Vagina (tissue), 2 donors: Measurements from ENCODE around the gene NT5C2. TPM values are rescaled to one million over a fixed set of nuclear protein-coding genes. Genes with fewer than 3 reads are reported as not detected.
"Not testable (repeated sequence)": the region's sequence is repeated elsewhere in the genome, so short reads cannot be mapped to it uniquely, and the experiment has no call there.

Experiments used
- DNase-seq, 2 donors: peaks; one replicate each; pipeline ENCODE4 v3.0.0-alpha.2; 2017; ENCODE audit errors: extremely low spot score in 2 of 2
- H3K27ac ChIP-seq: fragments of 200-600 bp; sonication (generic); one replicate; pipeline ENCODE4 v1.5.1; 2019
- H3K27me3 ChIP-seq: fragments of 200-600 bp; sonication (generic); one replicate; pipeline ENCODE4 v1.5.1; 2019
- H3K36me3 ChIP-seq, 2 donors: fragments of 200-600 bp; sonication (generic); one replicate each; pipeline ENCODE4 v1.5.1; 2017 to 2019
- H3K4me1 ChIP-seq: fragments of 200-600 bp; sonication (generic); one replicate; pipeline ENCODE4 v1.5.1; 2019
- H3K4me3 ChIP-seq, 2 donors: fragments of 200-600 bp; sonication (generic); 1 replicate in 1 of 2; 2 replicates in 1 of 2; pipeline ENCODE4 v1.5.1; 2016 to 2019
- H3K9me3 ChIP-seq: fragments of 200-600 bp; sonication (generic); one replicate; pipeline ENCODE4 v1.5.1; 2019
- CTCF ChIP-seq, 3 experiments: fragments of 450-650 bp in 2 of 3; fragments of 200-600 bp in 1 of 3; sonication (generic) in 1 of 3; IDR thresholded peaks; one replicate each; pipeline ENCODE4 v1.5.1; 2017 to 2019; ENCODE audit warnings: antibody characterized with exemption in 3 of 3, mild to moderate bottlenecking in 2 of 3, moderate library complexity in 2 of 3
- POLR2A ChIP-seq, 2 donors: fragments of 450-650 bp; IDR thresholded peaks; one replicate each; pipeline ENCODE4 v1.6.1; 2017; ENCODE audit warnings: antibody characterized with exemption in 2 of 2, mild to moderate bottlenecking in 2 of 2, moderate library complexity in 2 of 2
- POLR2AphosphoS5 ChIP-seq, 2 donors: sonication (generic); formaldehyde crosslinking; IDR thresholded peaks; one replicate each; pipeline ENCODE4 v1.9.0; 2017; ENCODE audit warnings: antibody characterized with exemption in 2 of 2, mild to moderate bottlenecking in 2 of 2, low read depth in 1 of 2; ENCODE audit not compliant: insufficient read depth in 1 of 2
- intact Hi-C: fragments of 100-400 bp; cut with DNase I; formaldehyde crosslinking; loops from one replicate; pipeline ENCODE4 v1.15.1; 2023
- total RNA-seq: library from RNA; depleted of rRNA; stranded (reverse); fragments of >200 nt; gene quantifications from one replicate; pipeline ENCODE4 v1.2.3, GENCODE V29; 2016

Gene NT5C2
- total RNA-seq, 1 donor from 2014 or later = 71.2 TPM

GRCh38 chr10:103145860-103146466 lies 47.1 kb downstream of the NT5C2 start:
- intact Hi-C loops = no loop called here

DNA sequence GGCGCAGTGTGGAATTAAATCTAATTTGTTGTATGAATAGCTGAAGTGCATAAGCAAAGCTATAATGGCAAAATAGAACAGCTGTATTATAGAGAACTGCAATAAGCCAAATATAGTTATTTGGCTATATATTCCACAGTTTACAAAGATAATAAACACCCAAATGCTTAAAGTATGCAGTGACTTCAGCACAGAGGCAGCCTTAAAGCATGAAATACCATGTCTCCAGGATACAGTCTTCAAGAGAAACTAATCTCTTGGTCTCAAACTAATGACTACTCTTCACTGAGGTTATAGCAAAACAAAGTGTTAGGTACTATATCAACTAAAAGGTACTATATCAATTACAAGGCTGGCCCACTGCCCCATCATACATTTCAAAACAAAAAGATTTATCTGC lies 48.0 kb downstream of the NT5C2 start:
- Histone ChIP-seq H3K4me1 (peaks cover 48% of the 10 kb centered on the region), H3K4me3 (no peak overlapping the region), H3K27me3 (no peaks in the 10 kb centered on the region), H3K36me3 (peaks cover 0 to 7% of the 10 kb centered on the region in 2 donors), H3K27ac (peak overlapping the region; percentile 1), H3K9me3 (no peaks in the 10 kb centered on the region)
- no peak for TF ChIP-seq CTCF (IDR thresholded peaks at IDR 0.05)
- TF ChIP-seq POLR2AphosphoS5 (IDR thresholded peaks at IDR 0.05; ENCODE audit: insufficient read depth in 1 of 2, low read depth in 1 of 2) = no peak
- TF ChIP-seq POLR2A (IDR thresholded peaks at IDR 0.05) = no peak
- DNase-seq = no peak
- intact Hi-C loops = no loop called here

More at GRCh38 chr10:103145860-103146466, 47.1 kb downstream of the NT5C2 start:
- H3K9me3 ChIP-seq = no peaks in the 10 kb centered on the region
- no peak overlapping the region for H3K4me3 ChIP-seq
- peaks cover 48% of the 10 kb centered on the region for H3K4me1 ChIP-seq
- TF ChIP-seq POLR2AphosphoS5 (IDR thresholded peaks at IDR 0.05; ENCODE audit: insufficient read depth in 1 of 2, low read depth in 1 of 2) (no peak), CTCF (IDR thresholded peaks at IDR 0.05) (no peak), POLR2A (IDR thresholded peaks at IDR 0.05) (no peak)
- H3K36me3 ChIP-seq = peaks cover 0 to 1% of the 10 kb centered on the region in 2 donors
- DNase-seq = no peak
- H3K27ac ChIP-seq = peak overlapping the region; percentile 1
- no peaks in the 10 kb centered on the region for H3K27me3 ChIP-seq

DNA sequence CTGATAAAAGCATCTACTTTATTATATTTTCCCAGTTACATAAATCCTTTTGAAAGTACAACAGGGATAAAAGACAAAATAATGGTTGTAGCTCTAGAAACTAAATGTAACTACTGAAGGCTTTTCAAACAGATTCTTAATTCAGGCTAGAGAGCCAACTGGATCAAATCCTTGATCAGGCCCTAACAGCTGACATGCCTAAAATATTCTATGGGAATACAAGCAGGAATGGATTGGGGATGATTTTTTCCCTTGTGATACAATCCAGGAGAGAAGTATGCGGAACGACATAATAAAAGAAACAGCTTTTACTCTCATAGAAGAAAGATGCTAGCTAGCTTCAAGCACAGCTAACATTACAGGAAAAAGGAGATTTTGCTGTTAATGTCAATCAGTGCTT lies 49.0 kb downstream of the NT5C2 start:
- Histone ChIP-seq H3K36me3 (peaks cover 0 to 7% of the 10 kb centered on the region in 2 donors), H3K27me3 (no peaks in the 10 kb centered on the region), H3K9me3 (no peaks in the 10 kb centered on the region), H3K4me1 (peaks cover 48% of the 10 kb centered on the region), H3K27ac (no peak overlapping the region), H3K4me3 (no peak overlapping the region)
- intact Hi-C loops = no loop called here
- TF ChIP-seq POLR2A (IDR thresholded peaks at IDR 0.05) (no peak), POLR2AphosphoS5 (IDR thresholded peaks at IDR 0.05; ENCODE audit: insufficient read depth in 1 of 2, low read depth in 1 of 2) (no peak), CTCF (IDR thresholded peaks at IDR 0.05) (no peak)
- DNase-seq = no peak

DNA sequence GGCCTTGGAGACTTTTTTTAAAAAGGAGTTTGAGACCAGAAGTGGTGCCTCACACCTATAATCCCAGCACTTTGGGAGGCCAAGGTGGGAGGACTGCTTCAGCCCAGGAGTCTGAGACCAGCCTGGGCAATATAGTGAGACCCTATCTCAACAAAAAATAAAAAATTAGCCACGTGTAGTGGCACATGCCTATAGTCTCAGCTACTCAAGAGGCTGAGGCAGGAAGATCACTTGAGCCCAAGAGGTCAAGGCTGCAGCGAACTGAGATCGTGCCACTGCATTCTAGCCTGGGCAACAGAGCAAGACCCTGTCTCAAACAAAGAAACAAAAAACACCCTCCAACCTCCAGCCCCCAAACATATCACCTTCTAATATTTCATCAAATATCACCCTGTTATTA lies 49.4 kb downstream of the NT5C2 start:
- peaks cover 48% of the 10 kb centered on the region for H3K4me1 ChIP-seq
- H3K4me3 ChIP-seq, H3K27me3 ChIP-seq, DNase-seq, intact Hi-C loops, H3K9me3 ChIP-seq, H3K36me3 ChIP-seq, H3K27ac ChIP-seq: not testable (repeated sequence)

- TF ChIP-seq CTCF (IDR thresholded peaks at IDR 0.05) (no peak), POLR2A (IDR thresholded peaks at IDR 0.05) (no peak), POLR2AphosphoS5 (IDR thresholded peaks at IDR 0.05; ENCODE audit: insufficient read depth in 1 of 2, low read depth in 1 of 2) (no peak)
- peaks cover 0 to 16% of the 10 kb centered on the region in 2 donors for H3K36me3 ChIP-seq
- H3K4me3 ChIP-seq = no peak overlapping the region
- peaks cover 42% of the 10 kb centered on the region for H3K4me1 ChIP-seq
- H3K27me3 ChIP-seq = no peaks in the 10 kb centered on the region
- no peak overlapping the region for H3K27ac ChIP-seq
- intact Hi-C loops = no loop called here
- no peak for DNase-seq
- H3K9me3 ChIP-seq = no peaks in the 10 kb centered on the region
Measured at GRCh38 chr10:103141950-103142349, 51.1 kb downstream of the NT5C2 start.
